OCI-LY7 (cell line): Measurements from ENCODE around the gene ERBIN. TPM values are rescaled to one million over a fixed set of nuclear protein-coding genes. Genes with fewer than 3 reads are reported as not detected.

Experiments used
- BruUV-seq: library from RNA; stranded (reverse); fragments of 400-500 nt; replicated peaks from 2 replicates; lab custom pipeline; 2021; lab: Mats Ljungman, UMichigan
- CTCF ChIA-PET: fragments of 300-600 bp; sonication (Branson Sonifier 250); formaldehyde crosslinking; loops from one replicate; lab custom pipeline; 2022; ENCODE audit warnings: antibody characterized with exemption; ENCODE audit not compliant: unreplicated experiment; lab: Charles Lee
- POLR2A ChIA-PET: fragments of 300-600 bp; sonication (Branson Sonifier 250); formaldehyde crosslinking; loops from one replicate; lab custom pipeline; 2022; ENCODE audit warnings: antibody characterized with exemption; lab: Charles Lee
- DNase-seq: peaks from one replicate; pipeline ENCODE4 v3.0.0-alpha.2; 2015; ENCODE audit warnings: low spot score
- H2AFZ ChIP-seq: fragments of 200-600 bp; sonication (generic), shearing (Covaris generic); 2 replicates; pipeline ENCODE4 v1.6.1; 2014; ENCODE audit warnings: mild to moderate bottlenecking, antibody characterized with exemption, low read length, moderate library complexity
- H3K27ac ChIP-seq: fragments of 200-600 bp; sonication (generic); 2 replicates; pipeline ENCODE4 v1.5.1; 2014; ENCODE audit warnings: mixed run types, low read depth, mild to moderate bottlenecking, moderate library complexity, low read length, inconsistent platforms; ENCODE audit not compliant: poor library complexity, severe bottlenecking
- H3K36me3 ChIP-seq: fragments of 200-600 bp; sonication (generic); 2 replicates; pipeline ENCODE4 v1.6.1; 2014; ENCODE audit warnings: mild to moderate bottlenecking, antibody characterized with exemption, low read length, moderate library complexity, mixed read lengths; ENCODE audit not compliant: insufficient read depth
- H3K4me1 ChIP-seq: fragments of 200-600 bp; sonication (generic); 2 replicates; pipeline ENCODE4 v1.5.1; 2014; ENCODE audit warnings: mild to moderate bottlenecking, low read length; ENCODE audit not compliant: insufficient read depth, poor library complexity, severe bottlenecking
- H3K4me2 ChIP-seq: fragments of 200-600 bp; sonication (generic); 2 replicates; pipeline ENCODE4 v1.6.1; 2014; ENCODE audit warnings: mild to moderate bottlenecking, low read length
- H3K4me3 ChIP-seq: fragments of 200-600 bp; sonication (generic); 2 replicates; pipeline ENCODE4 v1.5.1; 2014; ENCODE audit warnings: mild to moderate bottlenecking, low read depth, low read length; ENCODE audit not compliant: poor library complexity, severe bottlenecking
- H3K79me2 ChIP-seq: fragments of 200-600 bp; sonication (generic); 2 replicates; pipeline ENCODE4 v1.6.1; 2016; ENCODE audit warnings: low read depth, mild to moderate bottlenecking, low read length, moderate library complexity, mixed read lengths; ENCODE audit not compliant: insufficient read depth
- H3K9me2 ChIP-seq: fragments of 200-600 bp; sonication (generic); 2 replicates; pipeline ENCODE4 v1.6.1; 2016; ENCODE audit warnings: mild to moderate bottlenecking, low read length, mixed read lengths; ENCODE audit not compliant: insufficient read depth
- H3K9me3 ChIP-seq: fragments of 200-600 bp; sonication (generic); 2 replicates; pipeline ENCODE4 v1.6.1; 2014; ENCODE audit warnings: mild to moderate bottlenecking, mixed run types, low read length, mixed read lengths
- H4K20me1 ChIP-seq: fragments of 200-600 bp; sonication (generic); 2 replicates; pipeline ENCODE4 v1.6.1; 2014; ENCODE audit warnings: mild to moderate bottlenecking, antibody characterized with exemption, low read length, moderate library complexity, mixed read lengths; ENCODE audit not compliant: insufficient read depth
- CTCF ChIP-seq: fragments of 200-600 bp; sonication (generic); conservative IDR thresholded peaks from 2 replicates; pipeline ENCODE4 v1.5.1; 2014; ENCODE audit warnings: mild to moderate bottlenecking, antibody characterized with exemption, low read length, moderate library complexity, mixed read lengths
- EZH2phosphoT487 ChIP-seq: fragments of 200-600 bp; sonication (generic); IDR thresholded peaks from 2 replicates; pipeline ENCODE4 v1.6.1; 2018; ENCODE audit warnings: low read depth, borderline replicate concordance, mild to moderate bottlenecking, mixed run types, antibody characterized with exemption, low read length, moderate library complexity, mixed read lengths
- intact Hi-C: fragments of 100-400 bp; cut with micrococcal nuclease; formaldehyde crosslinking; loops from one replicate; pipeline ENCODE4 v1.10.0; 2022; ENCODE audit not compliant: unreplicated experiment
- total RNA-seq, 2 experiments: library from RNA; depleted of rRNA in 1 of 2; stranded (reverse); fragments of >200 nt in 1 of 2; shearing (Covaris generic) in 1 of 2; gene quantifications; 2 replicates each; pipeline ENCODE4 v1.2.3, GENCODE V29; 2014 to 2022

ERBIN gene
- total RNA-seq, 2 experiments from 2014 or later = 84.5 to 132 TPM

GRCh38 chr5:65961633-65962032 lies 35.3 kb downstream of the ERBIN start:
- Histone ChIP-seq H3K4me2 (no peak overlapping the region), H3K79me2 (peaks cover 87% of the 10 kb centered on the region), H3K27ac (no peak overlapping the region), H3K36me3 (peaks cover 35% of the 10 kb centered on the region), H3K4me1 (no peaks in the 10 kb centered on the region), H3K9me3 (0 out of 2 replicates have a peak, but pooled peaks cover 8% of the 10 kb centered on the region), H2AFZ (no peak overlapping the region), H3K4me3 (no peak overlapping the region), H3K9me2 (no peaks in the 10 kb centered on the region), H4K20me1 (peaks cover 37% of the 10 kb centered on the region)
- CTCF ChIA-PET = no interaction called here
- no peak for TF ChIP-seq CTCF
- TF ChIP-seq EZH2phosphoT487 = no peak
- intact Hi-C loops = no loop called here
- no peak for DNase-seq
- POLR2A ChIA-PET = interaction anchor here (2.7 kb wide), 1 partner anchor 9 kb away, joined by 11 read pairs; no protein-coding TSS in a partner anchor
- no TSS peak for BruUV-seq

GRCh38 chr5:65967288-65968066 lies 41.1 kb downstream of the ERBIN start:
- Histone ChIP-seq H3K27ac (no peak overlapping the region), H3K9me2 (no peaks in the 10 kb centered on the region), H3K9me3 (0 out of 2 replicates have a peak, but pooled peaks cover under 1% of the 10 kb centered on the region), H2AFZ (no peak overlapping the region), H3K4me3 (no peak overlapping the region), H3K4me1 (peaks cover 47% of the 10 kb centered on the region), H3K79me2 (peaks cover 100% of the 10 kb centered on the region), H3K36me3 (peaks cover 13% of the 10 kb centered on the region), H4K20me1 (peaks cover 37% of the 10 kb centered on the region; the same call in 1 of the 2 replicates), H3K4me2 (no peak overlapping the region)
- ChIA-PET POLR2A (interaction anchor here (0.6 to 1.3 kb wide), 5 partner anchors 15 to 144 kb away, joined by 3 to 5 read pairs (median 3); no protein-coding TSS in a partner anchor), CTCF (no interaction called here)
- no peak for DNase-seq
- no peak for TF ChIP-seq CTCF
- no peak for TF ChIP-seq EZH2phosphoT487
- intact Hi-C loops = no loop called here
- no TSS peak for BruUV-seq
